Upper lobe of left lung (tissue), 4 donors: ENCODE measurements around the gene TET3.

Experiments used
- CTCF ChIP-seq, 6 experiments: fragments of 450-650 bp in 4 of 6; fragments of 200-600 bp in 2 of 6; sonication (generic) in 2 of 6; IDR thresholded peaks; one replicate each; pipeline ENCODE4 v1.5.1; 2016 to 2019; ENCODE audit warnings: antibody characterized with exemption in 6 of 6
- EP300 ChIP-seq, 4 donors: sonication (generic); formaldehyde crosslinking; IDR thresholded peaks; one replicate each; pipeline ENCODE4 v1.5.1; 2017; ENCODE audit warnings: antibody characterized with exemption in 4 of 4, control low read depth in 2 of 4
- POLR2A ChIP-seq, 4 donors: fragments of 450-650 bp; IDR thresholded peaks; one replicate each; pipeline ENCODE4 v1.5.1; 2016 to 2017; ENCODE audit warnings: antibody characterized with exemption in 4 of 4, mild to moderate bottlenecking in 2 of 4
- POLR2AphosphoS5 ChIP-seq, 2 donors: sonication (generic); formaldehyde crosslinking; IDR thresholded peaks; one replicate each; pipeline ENCODE4 v1.5.1; 2017; ENCODE audit warnings: antibody characterized with exemption in 2 of 2

DNA sequence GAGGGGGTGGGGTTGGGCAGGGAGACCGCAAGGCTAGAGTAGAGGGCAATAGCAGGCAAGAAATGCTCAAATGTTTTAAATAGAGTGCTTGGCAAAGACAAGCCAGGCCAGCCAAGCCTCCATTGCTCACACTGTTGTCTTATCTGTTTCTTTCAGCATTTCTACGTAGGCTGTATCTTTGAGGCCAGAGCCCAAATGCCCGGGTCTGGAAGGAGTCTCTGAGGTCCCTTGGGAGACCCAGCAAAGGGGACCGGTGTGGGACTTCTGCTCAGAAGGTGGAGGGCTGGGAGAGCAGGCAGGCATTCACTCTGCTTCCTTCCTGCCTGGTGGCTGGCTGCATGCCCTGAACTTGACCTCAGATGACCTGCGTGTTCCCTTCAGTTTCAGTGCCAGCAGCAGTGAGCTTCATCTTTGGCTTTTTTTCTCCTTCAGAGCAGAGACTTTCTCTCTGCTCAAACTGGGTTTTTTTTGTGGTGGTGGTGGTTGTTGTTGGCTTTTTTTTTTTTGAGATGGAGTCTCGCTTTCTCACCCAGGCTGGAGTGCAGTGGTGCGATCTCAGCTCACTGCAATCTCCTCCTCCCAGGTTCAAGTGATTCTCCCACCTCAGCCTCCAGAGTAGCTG, 13.7 kb upstream of the TET3 start:
- TF ChIP-seq CTCF (IDR thresholded peaks at IDR 0.05) (no peak), POLR2A (IDR thresholded peaks at IDR 0.05) (no peak), POLR2AphosphoS5 (IDR thresholded peaks at IDR 0.05) (peak in 1 of 2 donors; percentile 28), EP300 (IDR thresholded peaks at IDR 0.05) (no peak)
